Subcutaneous abdominal adipose tissue (tissue), 5 donors: ENCODE measurements around the gene PBX1.
A peak's percentile ranks its signal among the peaks of the same experiment; 100 is the strongest.

Experiments used
- H3K27ac ChIP-seq: one replicate; pipeline ENCODE4 v1.7.0; 2013; ENCODE audit warnings: low read depth, mild to moderate bottlenecking, inconsistent platforms, low read length, moderate library complexity
- H3K27me3 ChIP-seq, 5 donors: one replicate each; pipeline ENCODE4 v1.7.0; 2013; ENCODE audit warnings: low read length in 5 of 5, inconsistent platforms in 1 of 5; ENCODE audit not compliant: control insufficient read depth in 5 of 5, insufficient read depth in 4 of 5
- H3K36me3 ChIP-seq, 5 donors: one replicate each; pipeline ENCODE4 v1.7.0; 2013; ENCODE audit warnings: low read length in 5 of 5; ENCODE audit not compliant: control insufficient read depth in 5 of 5, insufficient read depth in 5 of 5
- H3K4me1 ChIP-seq, 5 donors: one replicate each; pipeline ENCODE4 v1.7.0; 2013; ENCODE audit warnings: low read length in 5 of 5, mild to moderate bottlenecking in 3 of 5, moderate library complexity in 1 of 5; ENCODE audit not compliant: control insufficient read depth in 5 of 5, insufficient read depth in 5 of 5
- H3K4me3 ChIP-seq, 5 donors: one replicate each; pipeline ENCODE4 v1.7.0; 2013; ENCODE audit warnings: low read length in 5 of 5, low read depth in 1 of 5
- H3K9ac ChIP-seq, 5 donors: one replicate each; pipeline ENCODE4 v1.7.0; 2013; ENCODE audit warnings: low read length in 5 of 5, mild to moderate bottlenecking in 4 of 5, moderate library complexity in 3 of 5
- H3K9me3 ChIP-seq, 5 donors: one replicate each; pipeline ENCODE4 v1.7.0; 2013; ENCODE audit warnings: low read length in 5 of 5; ENCODE audit not compliant: control insufficient read depth in 5 of 5
- donor health status: healthy.
- donor health status: healthy.
- donor health status: healthy.
- donor health status: healthy.
- donor health status: healthy.

The PBX1 gene

DNA sequence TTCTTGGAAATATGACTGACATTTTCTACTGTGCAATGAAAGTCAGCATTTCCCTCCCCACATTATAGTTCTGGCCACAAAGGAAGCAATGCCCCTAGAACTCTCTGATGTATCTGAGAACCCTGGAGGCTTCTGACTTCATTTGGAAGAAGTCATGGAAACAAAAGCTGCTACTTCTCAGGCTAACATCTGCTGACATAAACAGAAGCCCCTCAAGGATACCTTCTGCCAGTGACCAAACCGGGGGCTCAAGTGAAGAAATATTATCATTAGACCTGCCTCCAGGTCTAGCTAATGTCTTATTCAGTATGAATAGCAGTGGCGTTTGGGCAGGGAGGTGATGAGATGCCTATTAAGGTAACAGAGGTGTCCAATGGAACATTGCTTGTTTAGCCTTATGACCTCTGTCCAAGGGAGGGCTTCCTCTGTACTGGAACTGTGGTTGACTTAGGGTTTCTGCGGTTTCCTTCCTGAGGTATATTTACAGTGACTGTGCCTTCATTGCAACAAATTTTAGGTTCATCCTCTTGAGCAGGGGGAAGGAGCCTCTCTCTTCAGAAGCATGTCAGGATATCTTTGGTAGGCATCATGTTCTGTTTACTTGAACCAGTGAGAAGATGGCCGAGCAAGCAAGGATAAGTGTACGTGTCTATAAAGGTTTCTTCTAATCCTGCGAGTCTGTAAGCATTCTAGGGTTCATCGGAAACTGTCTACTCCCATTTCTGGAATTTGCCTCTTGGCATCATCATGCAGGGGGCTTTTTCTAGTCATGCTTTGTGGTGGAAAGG lies 161.7 kb downstream of the PBX1 start:
- H3K4me3 ChIP-seq: no peak overlapping the region
- no peaks in the 10 kb centered on the region for H3K9me3 ChIP-seq
- no peaks in the 10 kb centered on the region for H3K36me3 ChIP-seq
- H3K27me3 ChIP-seq: no peaks in the 10 kb centered on the region
- H3K27ac ChIP-seq: no peak overlapping the region
- peaks cover 4 to 29% (median 19%) of the 10 kb centered on the region in 5 donors for H3K4me1 ChIP-seq
- no peak overlapping the region for H3K9ac ChIP-seq

DNA sequence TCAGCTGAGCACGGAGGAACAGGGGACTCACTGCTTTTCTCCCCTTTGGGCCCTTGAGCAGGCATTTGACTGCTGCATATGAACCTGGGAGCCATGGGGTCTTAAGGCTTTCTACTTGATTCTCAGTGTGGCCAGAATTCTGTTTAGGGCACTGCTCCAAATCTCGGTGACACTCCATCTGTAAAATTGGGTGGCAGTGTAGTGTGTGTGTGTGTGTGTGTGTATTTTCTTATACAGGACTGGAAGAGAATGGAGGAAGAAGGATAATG lies 162.2 kb downstream of the PBX1 start:
- no peak overlapping the region for H3K4me3 ChIP-seq
- no peaks in the 10 kb centered on the region for H3K36me3 ChIP-seq
- H3K9me3 ChIP-seq: no peaks in the 10 kb centered on the region
- H3K27ac ChIP-seq: no peak overlapping the region
- H3K9ac ChIP-seq: no peak overlapping the region
- H3K4me1 ChIP-seq: peaks cover 4 to 29% (median 24%) of the 10 kb centered on the region in 5 donors
- no peaks in the 10 kb centered on the region for H3K27me3 ChIP-seq

DNA sequence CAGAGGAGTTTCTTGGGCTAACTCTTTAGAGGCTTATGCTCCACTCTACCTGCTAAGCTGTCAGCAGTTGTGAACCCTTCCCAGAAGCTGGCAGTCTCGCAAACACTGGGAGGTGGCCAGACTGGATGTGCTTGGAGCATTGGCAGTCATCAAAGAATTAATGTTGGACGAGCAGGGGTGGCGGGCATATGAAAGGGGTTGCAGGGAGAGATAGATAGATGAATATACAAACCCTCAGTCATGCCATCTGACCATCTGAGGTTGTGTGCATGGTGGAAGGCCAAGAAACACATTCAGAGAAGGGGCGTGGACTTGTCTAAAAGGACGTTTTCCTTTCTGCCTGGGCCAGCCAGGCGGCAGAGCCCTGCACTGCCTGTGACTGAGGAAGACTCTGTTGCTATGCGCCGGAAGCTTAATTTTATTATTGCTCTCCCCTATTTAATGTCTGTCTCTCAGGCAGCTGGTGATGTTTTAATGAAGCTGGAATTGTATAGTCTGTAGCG lies 164.4 kb downstream of the PBX1 start:
- H3K27ac ChIP-seq: no peak overlapping the region
- no peak overlapping the region for H3K9ac ChIP-seq
- H3K4me1 ChIP-seq: peaks cover 4 to 30% (median 25%) of the 10 kb centered on the region in 5 donors
- H3K36me3 ChIP-seq: no peaks in the 10 kb centered on the region
- H3K27me3 ChIP-seq: no peaks in the 10 kb centered on the region
- H3K9me3 ChIP-seq: no peaks in the 10 kb centered on the region
- H3K4me3 ChIP-seq: no peak overlapping the region

DNA sequence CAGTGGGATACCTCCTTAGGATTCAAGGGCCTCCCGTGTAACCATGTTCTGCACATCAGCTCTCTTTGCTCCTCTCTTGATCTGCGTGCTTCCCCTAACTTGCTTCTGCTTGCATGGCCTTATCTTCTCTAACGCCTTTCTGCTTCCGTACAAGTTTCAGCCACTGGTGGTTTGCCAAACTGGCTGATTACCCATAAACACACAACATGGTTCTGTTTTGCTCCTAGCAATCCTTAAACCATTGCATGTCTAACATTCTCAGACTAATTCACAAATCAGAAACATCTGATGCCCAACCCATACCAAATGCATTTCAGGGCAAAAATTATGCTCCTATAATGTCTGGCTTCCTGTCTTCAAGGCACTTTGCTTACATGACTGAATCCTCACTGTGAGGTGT lies 166.4 kb downstream of the PBX1 start:
- Histone ChIP-seq H3K27ac (no peak overlapping the region), H3K9ac (no peak overlapping the region), H3K9me3 (no peaks in the 10 kb centered on the region), H3K4me1 (peaks cover 0 to 26% (median 19%) of the 10 kb centered on the region in 5 donors), H3K36me3 (no peaks in the 10 kb centered on the region), H3K27me3 (no peaks in the 10 kb centered on the region), H3K4me3 (no peak overlapping the region)

DNA sequence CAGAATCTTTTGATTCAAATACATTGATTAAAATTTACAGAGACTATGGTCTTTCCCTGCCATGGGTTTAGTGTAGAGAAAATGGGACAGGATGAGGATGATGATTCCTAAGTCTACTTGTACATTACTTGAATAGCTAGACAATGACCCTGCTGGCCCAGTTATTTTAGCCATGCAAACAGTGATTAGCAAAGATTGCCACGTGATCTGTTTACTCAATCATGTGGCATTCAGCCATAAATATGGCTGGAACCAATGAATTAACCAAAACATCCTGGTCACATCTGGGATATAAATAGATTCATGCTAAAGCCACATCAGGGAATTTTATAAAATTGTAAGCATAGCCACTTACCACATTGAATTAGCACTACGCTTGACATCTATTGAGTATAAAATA lies 167.3 kb downstream of the PBX1 start:
- Histone ChIP-seq H3K9me3 (no peaks in the 10 kb centered on the region), H3K4me1 (peaks cover 0 to 18% (median 11%) of the 10 kb centered on the region in 5 donors), H3K27me3 (no peaks in the 10 kb centered on the region), H3K36me3 (no peaks in the 10 kb centered on the region), H3K27ac (peak overlapping the region; percentile 7), H3K9ac (no peak overlapping the region), H3K4me3 (no peak overlapping the region)

GRCh38 chr1:164728719-164729118 lies 169.7 kb downstream of the PBX1 start:
- Histone ChIP-seq H3K4me3 (no peak overlapping the region), H3K27me3 (no peaks in the 10 kb centered on the region), H3K36me3 (peaks cover 0 to 3% (median 0%) of the 10 kb centered on the region in 5 donors), H3K27ac (no peak overlapping the region), H3K4me1 (peaks cover 0 to 16% (median 7%) of the 10 kb centered on the region in 5 donors), H3K9ac (no peak overlapping the region), H3K9me3 (no peaks in the 10 kb centered on the region)

GRCh38 chr1:164731161-164731876 lies 172.3 kb downstream of the PBX1 start:
- H3K27ac ChIP-seq: no peak overlapping the region
- H3K27me3 ChIP-seq: no peaks in the 10 kb centered on the region
- H3K36me3 ChIP-seq: peaks cover 0 to 3% (median 0%) of the 10 kb centered on the region in 5 donors
- peaks cover 0 to 4% (median 2%) of the 10 kb centered on the region in 5 donors for H3K4me1 ChIP-seq
- H3K4me3 ChIP-seq: no peak overlapping the region
- no peak overlapping the region for H3K9ac ChIP-seq
- H3K9me3 ChIP-seq: no peaks in the 10 kb centered on the region

DNA sequence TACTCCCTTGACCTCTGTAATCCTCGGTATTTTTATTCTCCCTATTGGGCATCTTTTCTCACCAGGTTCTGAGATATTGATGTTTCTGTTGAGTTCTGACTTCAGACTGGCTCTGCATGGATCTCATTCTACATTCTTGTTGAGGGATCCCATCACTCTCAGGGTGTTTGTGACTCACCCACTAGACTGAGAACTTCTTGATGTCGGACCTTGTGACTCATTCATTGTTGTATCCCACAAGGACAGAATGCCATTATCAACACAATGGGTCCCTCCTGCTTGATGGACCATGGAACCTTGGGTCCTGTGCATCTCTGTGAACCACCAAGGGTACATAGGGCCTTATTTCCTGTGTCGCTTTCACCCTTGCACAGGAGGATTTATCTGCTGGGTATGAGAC lies 174.1 kb downstream of the PBX1 start:
- Histone ChIP-seq H3K27me3 (no peaks in the 10 kb centered on the region), H3K4me1 (no peaks in the 10 kb centered on the region), H3K4me3 (no peak overlapping the region), H3K9me3 (no peaks in the 10 kb centered on the region), H3K36me3 (peaks cover 0 to 3% (median 0%) of the 10 kb centered on the region in 5 donors), H3K9ac (no peak overlapping the region), H3K27ac (no peak overlapping the region)

GRCh38 chr1:164733734-164734133 lies 174.8 kb downstream of the PBX1 start:
- no peaks in the 10 kb centered on the region for H3K27me3 ChIP-seq
- no peak overlapping the region for H3K9ac ChIP-seq
- no peak overlapping the region for H3K4me3 ChIP-seq
- no peak overlapping the region for H3K27ac ChIP-seq
- no peaks in the 10 kb centered on the region for H3K4me1 ChIP-seq
- H3K36me3 ChIP-seq: peaks cover 0 to 3% (median 0%) of the 10 kb centered on the region in 5 donors
- H3K9me3 ChIP-seq: no peaks in the 10 kb centered on the region

DNA sequence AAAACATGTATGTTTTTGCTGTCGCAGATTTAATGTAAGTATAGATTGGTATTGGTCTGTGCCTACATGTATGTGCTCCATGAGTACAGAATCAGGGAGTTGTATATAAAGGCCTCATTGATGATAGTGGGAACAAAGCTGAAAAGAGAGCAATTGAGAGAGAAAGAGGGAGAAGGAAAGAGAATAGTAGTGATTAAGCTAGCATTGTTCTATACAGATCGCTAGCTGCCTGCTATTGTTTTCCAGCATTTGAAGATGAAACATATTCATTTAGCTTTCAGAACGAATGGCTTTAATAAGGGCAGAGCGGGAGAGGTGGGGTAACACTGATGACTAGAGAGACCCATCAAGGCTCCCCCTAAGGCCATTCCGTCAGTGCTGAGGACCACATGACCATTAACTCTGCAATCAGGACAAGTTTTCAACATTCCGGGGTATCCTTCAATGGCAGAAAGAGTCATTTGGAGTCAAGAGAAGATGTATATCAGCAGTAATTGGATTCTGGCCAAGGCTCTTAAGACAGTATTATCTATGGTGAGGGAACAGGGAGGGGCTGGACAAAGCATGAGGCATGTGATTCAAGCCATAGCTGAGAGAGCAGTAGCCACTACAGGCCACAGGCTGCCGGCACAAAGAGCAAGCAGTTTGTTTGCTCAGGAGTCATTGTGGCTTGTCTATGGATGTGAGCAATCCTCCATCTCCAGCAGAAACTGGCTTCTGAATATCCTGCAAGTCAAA lies 176.5 kb downstream of the PBX1 start:
- peaks cover 0 to 3% (median 0%) of the 10 kb centered on the region in 5 donors for H3K36me3 ChIP-seq
- no peaks in the 10 kb centered on the region for H3K4me1 ChIP-seq
- no peak overlapping the region for H3K4me3 ChIP-seq
- H3K9me3 ChIP-seq: no peaks in the 10 kb centered on the region
- no peaks in the 10 kb centered on the region for H3K27me3 ChIP-seq
- H3K9ac ChIP-seq: no peak overlapping the region
- H3K27ac ChIP-seq: no peak overlapping the region
